ENCODE data around the gene TMEM101. TPM values are rescaled to one million over a fixed set of nuclear protein-coding genes. Genes with fewer than 3 reads are reported as not detected.

TMEM101 gene
- total RNA-seq, 1 experiment from 2014 or later: 33.5 TPM

DNA sequence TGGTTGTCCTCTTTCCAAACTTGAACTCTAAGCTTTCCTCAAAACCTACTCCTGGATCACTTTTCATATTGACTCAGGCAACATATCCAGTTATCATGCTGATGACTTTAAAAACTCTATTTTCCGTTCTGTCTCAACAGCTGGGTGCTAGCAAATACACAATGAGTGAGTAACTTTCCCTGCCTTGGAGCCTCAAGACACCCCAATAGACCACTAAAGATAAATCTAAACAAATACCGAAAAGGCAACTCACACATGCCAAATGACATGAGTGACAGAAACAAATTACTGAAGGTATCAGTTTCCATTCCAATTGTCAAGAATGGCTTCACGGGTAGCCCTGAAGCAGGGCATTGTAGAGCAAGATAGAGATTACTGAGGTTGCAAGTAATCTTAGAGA, 15.7 kb upstream of the TMEM101 start:
- 0 out of 2 replicates have a peak, but pooled peaks cover 5% of the 10 kb centered on the region for H3K36me3 ChIP-seq (ENCODE audit: low read depth)
- no peak overlapping the region for H3K4me3 ChIP-seq
- H4K20me1 ChIP-seq (ENCODE audit: insufficient read depth): peaks cover 8% of the 10 kb centered on the region
- H3K9me3 ChIP-seq (ENCODE audit: insufficient read depth, low read depth): no peaks in the 10 kb centered on the region
- POLR2A ChIA-PET (ENCODE audit: unreplicated experiment): interaction anchor here (0.5 kb wide), 1 partner anchor 43 kb away, joined by 7 read pairs; no protein-coding TSS in a partner anchor
- no peaks in the 10 kb centered on the region for H3K79me2 ChIP-seq (ENCODE audit: low read depth)
- peaks cover 22% of the 10 kb centered on the region; the same call in 1 of the 2 replicates for H3F3A ChIP-seq (ENCODE audit: insufficient read depth, low read depth)
- no peak for TF ChIP-seq EZH2 (IDR thresholded peaks at IDR 0.05; ENCODE audit: low read depth)
- TF ChIP-seq, protein P1, sequence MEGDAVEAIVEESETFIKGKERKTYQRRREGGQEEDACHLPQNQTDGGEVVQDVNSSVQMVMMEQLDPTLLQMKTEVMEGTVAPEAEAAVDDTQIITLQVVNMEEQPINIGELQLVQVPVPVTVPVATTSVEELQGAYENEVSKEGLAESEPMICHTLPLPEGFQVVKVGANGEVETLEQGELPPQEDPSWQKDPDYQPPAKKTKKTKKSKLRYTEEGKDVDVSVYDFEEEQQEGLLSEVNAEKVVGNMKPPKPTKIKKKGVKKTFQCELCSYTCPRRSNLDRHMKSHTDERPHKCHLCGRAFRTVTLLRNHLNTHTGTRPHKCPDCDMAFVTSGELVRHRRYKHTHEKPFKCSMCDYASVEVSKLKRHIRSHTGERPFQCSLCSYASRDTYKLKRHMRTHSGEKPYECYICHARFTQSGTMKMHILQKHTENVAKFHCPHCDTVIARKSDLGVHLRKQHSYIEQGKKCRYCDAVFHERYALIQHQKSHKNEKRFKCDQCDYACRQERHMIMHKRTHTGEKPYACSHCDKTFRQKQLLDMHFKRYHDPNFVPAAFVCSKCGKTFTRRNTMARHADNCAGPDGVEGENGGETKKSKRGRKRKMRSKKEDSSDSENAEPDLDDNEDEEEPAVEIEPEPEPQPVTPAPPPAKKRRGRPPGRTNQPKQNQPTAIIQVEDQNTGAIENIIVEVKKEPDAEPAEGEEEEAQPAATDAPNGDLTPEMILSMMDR (conservative IDR thresholded peaks at IDR 0.05): no peak
- H3K27me3 ChIP-seq (ENCODE audit: insufficient read depth, low read depth): no peaks in the 10 kb centered on the region
- H3K27ac ChIP-seq: no peak overlapping the region
- no TSS peak for BruUV-seq (replicated peaks)
- no peak overlapping the region for H3K4me2 ChIP-seq
- no peaks in the 10 kb centered on the region for H3K9me2 ChIP-seq (ENCODE audit: insufficient read depth)
- CTCF ChIA-PET: no interaction called here
- DNase-seq: no peak
- intact Hi-C loops (cut with micrococcal nuclease; ENCODE audit: unreplicated experiment): no loop called here
- H2AFZ ChIP-seq: no peak overlapping the region
- H3K4me1 ChIP-seq (replicated peaks; ENCODE audit: insufficient read depth): no peaks in the 10 kb centered on the region

DNA sequence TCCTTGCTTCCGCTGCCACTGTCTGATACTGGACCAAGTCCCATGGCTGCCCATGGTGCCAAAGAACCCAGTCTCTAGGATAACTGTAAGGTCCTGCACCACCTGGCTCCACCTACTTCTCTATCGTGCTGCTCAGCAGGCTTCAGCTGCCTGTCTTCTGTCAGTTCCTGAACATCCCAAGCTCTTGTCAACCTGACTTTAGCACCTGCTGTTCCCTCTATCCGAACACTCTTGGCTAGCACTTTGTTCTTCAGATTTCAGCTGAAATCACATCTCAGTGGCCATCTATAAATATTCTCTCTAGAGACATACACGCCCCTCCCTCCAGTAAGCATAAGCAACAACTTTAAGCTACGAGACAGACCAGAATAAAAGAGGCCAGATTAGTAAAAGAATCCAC, 15.0 kb upstream of the TMEM101 start:
- no TSS peak for BruUV-seq (replicated peaks)
- POLR2A ChIA-PET (ENCODE audit: unreplicated experiment): interaction anchor here (0.5 kb wide), 1 partner anchor 43 kb away, joined by 7 read pairs; no protein-coding TSS in a partner anchor
- intact Hi-C loops (cut with micrococcal nuclease; ENCODE audit: unreplicated experiment): no loop called here
- Histone ChIP-seq H3K79me2 (ENCODE audit: low read depth) (no peaks in the 10 kb centered on the region), H3F3A (ENCODE audit: insufficient read depth, low read depth) (peaks cover 22% of the 10 kb centered on the region; the same call in 1 of the 2 replicates), H3K4me1 (replicated peaks; ENCODE audit: insufficient read depth) (no peaks in the 10 kb centered on the region), H3K9me2 (ENCODE audit: insufficient read depth) (no peaks in the 10 kb centered on the region), H3K27me3 (ENCODE audit: insufficient read depth, low read depth) (no peaks in the 10 kb centered on the region), H2AFZ (no peak overlapping the region), H3K4me3 (no peak overlapping the region), H3K4me2 (no peak overlapping the region), H4K20me1 (ENCODE audit: insufficient read depth) (peaks cover 8% of the 10 kb centered on the region), H3K27ac (no peak overlapping the region), H3K36me3 (ENCODE audit: low read depth) (0 out of 2 replicates have a peak, but pooled peaks cover 5% of the 10 kb centered on the region), H3K9me3 (ENCODE audit: insufficient read depth, low read depth) (no peaks in the 10 kb centered on the region)
- TF ChIP-seq EZH2 (IDR thresholded peaks at IDR 0.05; ENCODE audit: low read depth): no peak
- TF ChIP-seq, protein P1 (conservative IDR thresholded peaks at IDR 0.05): no peak
- CTCF ChIA-PET: no interaction called here
- DNase-seq: no peak

DNA sequence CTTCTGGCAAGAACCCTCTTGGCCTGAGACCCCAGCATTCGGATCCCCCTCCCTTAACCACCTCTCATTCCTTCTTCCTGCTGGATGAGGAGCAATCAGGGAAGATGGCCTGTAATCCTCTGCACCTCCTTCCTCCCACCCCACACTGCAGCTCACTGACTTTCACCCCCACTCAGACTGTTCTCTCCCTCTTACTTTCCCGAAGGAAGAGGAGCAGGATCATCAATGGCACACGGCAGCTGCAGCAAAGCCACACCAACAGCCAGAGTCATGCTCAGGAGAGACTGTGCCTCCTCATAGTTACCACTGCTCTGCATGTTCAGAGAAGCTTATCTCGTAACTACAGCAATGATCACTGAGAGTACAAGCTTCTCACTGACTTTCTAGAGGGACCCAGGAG, 10.1 kb upstream of the TMEM101 start:
- Histone ChIP-seq H3K4me3 (no peak overlapping the region), H3K79me2 (ENCODE audit: low read depth) (no peaks in the 10 kb centered on the region), H3K36me3 (ENCODE audit: low read depth) (no peaks in the 10 kb centered on the region), H3K27ac (no peak overlapping the region), H3K9me3 (ENCODE audit: insufficient read depth, low read depth) (no peaks in the 10 kb centered on the region), H3K27me3 (ENCODE audit: insufficient read depth, low read depth) (no peaks in the 10 kb centered on the region), H3K4me2 (no peak overlapping the region), H3K4me1 (replicated peaks; ENCODE audit: insufficient read depth) (no peaks in the 10 kb centered on the region), H2AFZ (no peak overlapping the region), H3F3A (ENCODE audit: insufficient read depth, low read depth) (peaks cover 10% of the 10 kb centered on the region; the same call in 1 of the 2 replicates), H4K20me1 (ENCODE audit: insufficient read depth) (peaks cover 6% of the 10 kb centered on the region; the same call in 1 of the 2 replicates), H3K9me2 (ENCODE audit: insufficient read depth) (no peaks in the 10 kb centered on the region)
- CTCF ChIA-PET: no interaction called here
- BruUV-seq (replicated peaks): no TSS peak
- POLR2A ChIA-PET (ENCODE audit: unreplicated experiment): no interaction called here
- TF ChIP-seq EZH2 (IDR thresholded peaks at IDR 0.05; ENCODE audit: low read depth): no peak
- TF ChIP-seq, protein P1 (conservative IDR thresholded peaks at IDR 0.05): no peak
- intact Hi-C loops (cut with micrococcal nuclease; ENCODE audit: unreplicated experiment): no loop called here
- DNase-seq: no peak

Data from PC-9 (cell line).